Activated CD4-positive, alpha-beta T cell treated with anti-CD3 and anti-CD28 coated beads, Interleukin-2, amount 50 U/mL, for 1 hour (primary cell): ENCODE measurements around the gene CCDC85C.

ENCODE experiments used
- DNase-seq: peaks from one replicate; pipeline ENCODE4 v3.0.0-alpha.2; 2020

The CCDC85C gene

DNA sequence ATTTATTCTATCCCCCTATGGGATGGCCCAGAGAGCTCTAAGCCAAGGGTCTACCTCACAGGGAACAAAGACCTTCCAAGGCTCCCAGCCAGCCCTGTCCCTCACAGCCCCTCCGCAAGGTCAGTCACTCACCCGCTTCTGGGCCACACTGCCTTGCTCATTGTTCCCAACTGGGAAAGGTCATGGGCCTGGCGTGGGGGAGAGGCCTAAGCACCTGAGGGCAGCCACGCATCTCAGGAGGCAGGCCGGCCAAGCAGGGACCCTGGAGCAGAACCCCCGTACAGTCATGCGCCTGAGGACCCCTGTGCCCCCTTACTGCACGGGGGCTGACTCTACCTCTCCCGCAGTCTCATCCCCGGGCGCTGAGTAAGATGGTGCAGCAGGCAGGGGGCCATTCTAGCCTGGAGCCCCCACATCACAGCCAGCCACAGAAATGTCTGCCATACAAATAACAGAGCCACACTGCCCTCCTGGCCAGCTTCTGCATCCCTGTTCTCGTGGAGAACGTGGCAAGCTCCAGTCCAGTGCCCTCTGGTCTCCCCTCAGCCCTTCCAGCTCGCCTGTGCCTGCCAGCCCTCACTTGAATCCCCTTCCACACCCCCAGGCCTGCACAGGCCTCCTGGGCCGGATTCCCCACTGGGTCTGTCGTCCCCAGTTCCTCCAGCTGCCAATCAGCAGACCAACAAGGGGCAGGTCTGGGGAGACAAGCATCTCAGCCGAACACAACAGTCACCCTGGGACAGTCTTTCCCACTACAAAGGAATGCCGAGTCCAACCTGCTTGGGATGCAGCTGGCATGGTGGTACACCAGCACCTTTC, 16.3 kb downstream of the CCDC85C start:
- DNase-seq: no peak

DNA sequence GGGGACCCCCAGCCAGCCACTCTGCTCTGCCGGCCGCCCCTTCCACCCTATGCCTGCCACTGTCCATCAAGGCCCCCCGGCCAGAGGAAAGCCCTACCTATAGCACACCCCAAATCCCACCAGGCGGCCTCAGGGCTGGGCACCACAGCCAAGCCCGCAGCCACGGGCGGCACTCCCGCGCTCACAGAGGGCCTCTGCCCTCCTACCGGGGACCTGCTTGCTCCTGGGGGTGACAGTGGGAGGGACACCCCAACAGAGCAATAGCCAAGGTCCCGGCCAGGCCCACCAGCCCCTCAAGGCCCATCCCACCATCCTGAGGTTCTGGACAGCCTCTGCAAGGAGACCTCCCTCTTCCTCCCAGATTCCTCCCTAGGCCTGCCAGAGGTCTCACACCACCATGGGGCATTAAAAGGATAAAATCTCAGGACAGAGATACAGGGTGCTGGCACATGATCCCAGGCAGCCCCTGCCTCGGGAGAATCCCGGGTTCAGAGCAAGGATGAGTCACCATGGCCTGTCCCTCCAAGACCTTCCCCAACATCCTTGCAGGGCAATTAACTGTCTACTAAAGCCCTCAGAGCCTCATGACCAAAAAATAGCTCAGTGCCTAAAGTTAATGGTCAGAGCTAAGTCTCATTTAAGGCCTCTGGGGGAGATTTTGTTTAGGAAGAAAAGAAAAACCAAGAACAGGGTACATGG, 17.1 kb downstream of the CCDC85C start:
- no peak for DNase-seq

DNA sequence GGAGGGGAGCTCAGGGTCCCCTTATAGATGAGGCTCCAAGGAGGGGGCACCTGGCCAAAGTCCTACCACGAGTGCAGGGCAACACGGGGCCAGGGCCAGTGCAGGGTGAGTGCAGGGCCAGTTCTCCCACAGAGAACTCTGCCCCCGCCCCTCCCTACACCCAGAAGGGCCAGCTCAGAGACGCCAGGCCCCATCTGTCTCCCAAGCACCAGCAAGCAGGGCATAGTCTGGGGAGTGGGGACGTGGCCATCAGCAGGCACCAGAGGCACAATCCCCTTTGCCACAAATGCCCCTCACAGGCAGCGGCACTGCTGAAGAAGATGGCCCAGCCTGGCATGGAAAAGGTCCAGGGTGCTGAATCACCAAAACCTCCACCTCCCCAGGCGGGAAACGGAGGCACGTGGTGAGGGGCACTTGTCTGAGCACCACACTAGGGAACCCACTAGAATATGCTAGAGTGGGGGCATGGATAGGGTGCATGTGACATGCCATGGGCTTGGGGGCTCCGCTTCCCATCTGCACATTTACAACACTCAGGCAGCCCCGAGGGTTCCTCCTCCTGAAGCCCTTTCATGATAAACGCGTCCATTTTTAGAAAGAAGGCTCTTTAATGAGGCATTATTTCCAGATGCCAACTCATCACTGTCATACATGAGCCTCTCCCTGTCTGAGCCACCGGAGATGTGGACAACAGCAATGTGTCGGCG, 17.8 kb downstream of the CCDC85C start:
- DNase-seq: no peak

DNA sequence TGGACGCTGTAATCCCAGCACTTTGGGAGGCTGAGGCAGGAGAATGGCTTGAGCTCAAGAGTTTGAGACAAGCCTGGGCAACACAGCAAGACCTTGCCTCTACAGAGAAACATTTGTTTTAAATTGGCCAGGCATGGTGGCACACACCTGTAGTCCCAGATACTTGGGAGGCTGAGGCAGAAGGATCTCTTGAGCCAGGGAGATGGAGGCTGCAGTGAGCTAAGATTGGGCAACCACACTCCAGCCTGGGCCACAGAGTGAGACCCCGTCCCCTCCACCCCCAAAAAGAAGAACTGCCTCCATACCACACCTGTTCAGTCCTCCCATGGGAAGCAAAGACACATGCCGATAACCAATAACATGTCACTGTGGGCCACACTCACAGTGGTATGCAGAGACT, 19.2 kb downstream of the CCDC85C start:
- DNase-seq: no peak

DNA sequence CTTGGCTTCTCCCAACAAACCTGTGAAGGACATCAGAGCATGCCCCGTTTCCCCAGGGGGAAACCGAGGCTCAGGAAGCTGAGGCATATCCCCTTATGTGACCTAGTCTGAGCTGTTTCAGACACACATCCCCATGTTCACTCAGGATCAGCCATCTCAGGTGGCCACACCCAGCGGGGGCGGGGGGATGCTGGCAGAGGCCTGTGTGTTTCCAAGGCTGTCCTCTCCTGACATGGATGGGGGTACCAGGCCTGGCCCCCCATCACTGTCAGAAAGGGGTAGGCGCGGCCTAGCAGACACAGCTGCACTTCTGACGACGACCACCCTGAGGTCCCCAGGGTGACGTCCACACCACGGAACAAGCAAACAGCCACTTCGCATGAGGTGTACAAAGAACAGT, 22.1 kb downstream of the CCDC85C start:
- DNase-seq: no peak

DNA sequence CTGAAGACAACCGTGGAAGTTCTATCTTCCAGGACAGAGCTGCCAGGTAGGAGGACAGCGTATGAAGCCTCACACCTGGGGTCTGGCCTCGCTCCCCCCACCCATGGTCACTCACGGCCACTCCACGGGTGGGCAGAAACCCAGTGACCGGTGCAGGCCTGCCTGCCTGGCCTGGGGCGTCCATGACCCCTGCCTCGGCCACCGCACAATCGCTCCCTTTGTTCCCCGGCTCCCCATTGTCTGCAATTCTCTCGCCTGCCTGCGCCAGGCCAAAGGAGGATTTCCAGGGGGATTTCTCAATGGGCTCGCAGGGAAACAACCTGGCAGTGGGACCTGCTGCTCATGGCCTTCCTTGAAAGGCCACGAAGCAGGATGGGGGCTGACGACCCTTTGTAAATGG, 22.6 kb downstream of the CCDC85C start:
- no peak for DNase-seq

DNA sequence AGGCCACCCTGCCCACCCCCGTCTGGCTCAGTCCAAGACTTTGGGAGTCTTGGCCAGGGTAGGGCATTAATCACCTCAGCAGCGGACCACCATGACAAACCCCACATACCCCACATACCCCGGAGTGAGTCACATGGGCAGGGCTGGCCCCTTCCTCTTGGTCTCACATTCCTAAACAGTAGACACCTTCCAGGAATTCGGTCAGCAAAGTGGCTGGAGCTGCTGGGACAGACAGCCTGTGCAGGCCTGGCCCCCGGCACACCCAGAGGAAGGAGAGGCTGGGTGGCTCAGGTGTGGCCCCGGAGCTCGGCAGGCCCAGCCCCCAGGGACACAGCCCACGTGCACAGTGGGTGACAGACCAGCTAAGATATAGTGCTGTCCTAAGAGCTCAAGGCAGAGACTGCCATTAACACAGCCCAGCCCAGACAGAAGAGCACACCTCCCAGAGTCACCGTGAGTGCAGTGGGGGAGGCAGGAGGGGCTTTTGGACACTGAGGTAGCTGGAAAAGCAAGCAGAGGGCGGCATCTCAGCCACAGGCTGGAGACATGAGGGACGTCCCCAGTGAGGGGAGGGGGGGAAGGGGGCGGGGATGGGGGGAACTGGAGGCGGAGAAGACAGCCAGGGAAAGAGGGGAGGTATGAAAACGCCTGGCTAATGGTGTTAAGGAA, 24.0 kb downstream of the CCDC85C start:
- DNase-seq: no peak

DNA sequence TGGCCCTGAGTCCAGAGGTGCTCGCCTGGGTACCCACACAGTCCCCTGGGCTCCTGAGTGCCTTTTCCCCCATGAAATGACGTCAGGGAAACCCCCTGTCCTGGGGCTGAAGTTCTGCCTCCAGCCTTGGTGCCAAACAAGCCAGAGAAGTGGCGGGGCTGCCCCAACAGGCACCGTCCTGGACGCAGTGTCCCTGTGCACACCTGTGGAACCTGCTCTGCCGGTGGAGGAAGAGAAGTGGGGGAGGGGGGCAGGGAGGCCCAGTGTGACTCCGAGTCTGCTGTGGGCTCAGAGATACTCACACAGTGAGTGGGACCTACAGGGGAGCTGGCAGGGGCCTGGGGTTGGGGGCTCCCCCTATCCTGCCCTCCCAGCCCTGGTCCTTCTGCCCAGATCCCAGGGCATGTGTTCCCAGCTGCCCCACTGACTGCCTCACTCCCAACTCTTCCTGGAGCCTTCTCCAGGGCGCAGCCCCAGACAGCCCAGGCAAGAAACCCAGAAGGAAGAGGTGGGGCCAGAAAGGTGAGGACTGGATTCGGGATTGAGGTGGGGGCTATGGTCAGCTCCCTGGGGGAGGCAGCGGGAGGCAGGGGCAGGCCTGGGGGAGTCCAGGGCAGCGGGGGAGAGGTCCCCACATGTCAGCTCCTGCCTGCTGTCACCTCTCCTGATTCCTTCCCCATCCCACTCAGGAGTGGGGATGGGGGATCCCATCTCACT, 24.7 kb downstream of the CCDC85C start:
- DNase-seq: no peak

DNA sequence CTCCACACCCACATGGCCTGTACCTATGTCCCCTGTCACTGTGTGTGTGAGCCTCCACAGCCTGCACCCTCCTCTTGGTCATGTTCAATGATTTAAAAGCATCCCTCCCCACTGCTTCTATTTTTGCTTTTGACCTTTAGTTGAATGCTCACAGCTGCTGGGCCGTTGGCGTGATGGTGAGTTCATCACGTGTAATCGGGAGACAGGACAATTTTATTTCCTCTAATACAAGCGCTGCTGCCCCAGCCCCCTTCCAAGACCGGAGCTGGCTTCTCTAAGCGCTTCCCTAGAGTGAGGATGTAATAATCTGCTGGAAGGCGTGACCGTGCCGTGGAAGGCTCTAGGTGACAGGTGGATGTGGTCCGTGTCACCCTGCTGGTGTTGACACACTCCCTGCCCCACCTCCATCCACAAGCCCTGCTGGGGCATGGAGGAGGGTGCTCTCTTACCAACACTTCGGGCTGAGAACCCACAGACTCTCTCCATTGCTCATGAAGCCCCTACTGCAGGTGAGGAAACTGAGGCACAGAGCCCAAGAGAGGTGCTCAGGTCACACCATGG, 25.4 kb downstream of the CCDC85C start:
- DNase-seq: no peak

DNA sequence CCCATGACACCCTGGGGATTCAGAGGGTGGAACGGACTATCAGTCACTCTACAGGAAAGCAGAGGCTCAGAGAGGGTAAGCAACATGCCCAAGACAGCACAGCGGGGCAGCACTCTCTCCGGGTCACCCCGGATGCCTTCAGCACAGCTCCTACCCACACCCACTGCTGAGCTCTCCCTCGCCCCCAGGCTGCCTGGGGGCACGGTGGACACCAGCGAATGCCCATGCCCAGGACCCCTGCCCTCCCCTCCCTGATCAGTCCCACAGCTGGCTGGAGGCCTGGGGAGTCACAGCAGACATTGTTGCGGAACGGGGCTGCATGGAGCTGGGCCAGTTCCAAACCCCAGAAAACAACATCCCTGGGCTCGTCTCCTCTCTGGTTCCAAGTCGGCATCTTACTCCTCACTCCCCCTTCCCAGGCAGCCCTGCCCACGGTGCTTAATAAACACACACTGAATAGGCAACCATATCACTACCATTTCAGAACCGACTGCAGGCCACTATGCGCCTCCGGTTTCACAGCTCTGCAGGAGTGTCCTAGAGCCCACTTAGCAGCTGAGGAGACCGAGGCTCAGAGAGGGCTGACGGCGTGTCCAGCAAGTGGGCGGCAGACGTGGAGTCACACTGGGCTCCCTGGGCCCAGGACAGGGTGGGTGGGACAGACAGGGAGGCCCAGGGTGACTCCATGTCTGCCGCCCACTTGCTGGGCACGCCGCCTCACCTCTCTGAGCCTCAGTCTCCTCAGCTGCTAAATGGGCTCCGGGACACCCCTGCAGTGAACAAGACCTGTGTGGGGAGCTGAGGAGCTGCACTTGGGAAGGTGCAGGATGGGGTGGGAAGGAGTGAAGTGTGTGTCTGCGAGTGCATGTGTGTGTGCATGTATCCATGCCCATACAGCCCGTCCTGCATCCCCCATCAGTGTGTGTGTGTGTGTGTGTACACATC, 27.0 kb downstream of the CCDC85C start:
- no peak for DNase-seq

DNA sequence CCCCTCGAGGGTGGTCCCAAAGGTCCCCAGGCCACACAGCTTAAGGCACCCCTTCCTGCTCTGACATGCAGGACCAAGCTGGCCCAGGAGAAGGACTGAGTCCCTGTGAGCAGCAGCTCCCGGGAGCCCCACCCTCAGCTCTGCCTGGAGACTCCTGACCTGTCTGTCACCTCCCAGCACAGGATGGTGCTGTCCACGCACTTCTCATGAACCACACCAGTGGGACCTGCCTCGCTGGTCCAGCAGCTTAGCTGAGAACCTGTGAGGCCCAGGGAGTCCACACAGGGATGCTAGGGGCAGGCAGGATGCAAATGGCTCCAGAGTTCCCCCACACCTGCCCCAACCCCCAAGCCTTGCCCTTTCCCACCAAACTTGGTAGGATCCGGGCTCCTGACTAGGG, 27.7 kb downstream of the CCDC85C start:
- DNase-seq: no peak

DNA sequence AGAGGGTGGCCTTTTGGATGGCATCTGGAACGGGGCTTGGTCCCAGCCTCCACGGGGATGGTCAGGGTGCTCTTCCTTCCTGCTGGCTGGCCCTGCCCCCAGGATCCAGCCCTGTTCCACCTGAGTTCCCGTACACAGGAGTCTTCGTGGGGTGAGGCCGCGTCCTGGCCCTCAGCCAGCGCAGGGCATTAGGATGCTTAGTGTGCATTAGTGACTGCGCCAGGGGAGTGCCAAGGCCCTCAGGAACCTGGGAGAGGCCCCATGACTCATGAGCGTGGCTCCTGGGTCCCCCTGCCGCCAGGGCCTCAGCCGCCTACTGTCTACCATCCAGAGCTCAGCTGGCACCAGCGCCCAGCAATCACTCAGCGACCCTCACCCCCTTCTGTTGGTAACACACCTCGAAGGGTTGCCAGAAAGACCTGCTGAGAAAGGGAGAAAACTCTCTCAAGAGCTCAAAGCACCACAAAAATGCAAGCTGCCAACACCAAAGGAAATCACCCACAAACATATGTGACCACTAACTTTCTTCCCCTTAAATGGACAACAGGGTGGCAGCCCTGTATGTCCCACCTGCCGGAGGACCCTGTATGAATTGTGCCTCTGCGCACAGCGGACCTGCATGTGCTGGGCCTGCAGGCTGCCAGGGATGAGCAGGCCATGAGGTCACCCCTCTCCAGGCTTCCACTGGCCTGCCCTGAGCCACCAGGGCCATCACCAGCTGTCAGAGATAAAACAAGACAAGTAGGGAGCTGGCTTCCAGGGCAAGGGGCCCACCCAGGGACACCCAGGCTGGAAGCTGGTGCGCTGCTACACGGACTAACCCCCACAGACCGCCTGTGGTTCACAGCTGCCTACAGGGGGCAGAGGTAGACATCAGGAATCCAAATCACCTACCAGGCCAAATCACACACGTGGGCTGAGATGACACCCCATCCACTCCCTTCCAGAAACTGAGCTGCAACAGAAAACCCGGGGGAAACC, 28.7 kb downstream of the CCDC85C start:
- DNase-seq: no peak

DNA sequence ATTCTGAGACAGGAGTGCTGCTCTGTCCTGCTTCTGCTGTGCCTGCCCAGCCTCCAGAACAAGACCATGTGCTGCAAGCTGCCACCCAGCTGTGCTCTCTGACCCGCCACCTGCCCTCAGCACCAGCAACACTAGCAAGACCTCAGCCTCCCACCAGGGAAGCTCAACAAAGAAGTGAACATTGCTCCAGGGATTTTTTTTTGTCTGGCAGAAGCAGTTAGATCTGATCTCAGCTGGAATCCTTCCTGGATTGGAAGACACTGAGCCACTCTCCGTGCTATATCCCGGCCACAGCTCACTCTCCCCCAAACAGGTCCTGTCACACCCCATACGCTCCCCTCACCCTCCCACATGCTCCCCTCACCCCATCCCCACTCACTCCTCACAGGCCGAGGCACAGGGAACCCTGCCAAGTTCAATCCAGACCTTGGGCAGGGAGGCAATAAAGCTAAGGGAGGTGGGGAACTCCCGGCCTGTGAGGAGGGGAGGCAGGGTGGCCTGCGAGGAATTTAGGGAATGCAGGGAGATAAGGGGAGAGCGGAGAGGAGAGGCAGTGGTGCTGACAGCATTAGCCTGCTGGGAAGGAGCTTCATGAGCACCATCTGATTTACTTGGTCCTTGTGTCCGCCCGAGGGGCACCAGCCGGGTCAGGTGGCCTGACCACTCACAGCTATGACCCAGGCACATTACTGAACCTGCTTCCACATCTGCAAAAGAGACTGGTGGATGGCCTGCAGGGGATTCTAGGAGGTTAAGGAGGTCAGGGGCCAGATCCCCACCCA, 29.7 kb downstream of the CCDC85C start:
- DNase-seq: no peak

DNA sequence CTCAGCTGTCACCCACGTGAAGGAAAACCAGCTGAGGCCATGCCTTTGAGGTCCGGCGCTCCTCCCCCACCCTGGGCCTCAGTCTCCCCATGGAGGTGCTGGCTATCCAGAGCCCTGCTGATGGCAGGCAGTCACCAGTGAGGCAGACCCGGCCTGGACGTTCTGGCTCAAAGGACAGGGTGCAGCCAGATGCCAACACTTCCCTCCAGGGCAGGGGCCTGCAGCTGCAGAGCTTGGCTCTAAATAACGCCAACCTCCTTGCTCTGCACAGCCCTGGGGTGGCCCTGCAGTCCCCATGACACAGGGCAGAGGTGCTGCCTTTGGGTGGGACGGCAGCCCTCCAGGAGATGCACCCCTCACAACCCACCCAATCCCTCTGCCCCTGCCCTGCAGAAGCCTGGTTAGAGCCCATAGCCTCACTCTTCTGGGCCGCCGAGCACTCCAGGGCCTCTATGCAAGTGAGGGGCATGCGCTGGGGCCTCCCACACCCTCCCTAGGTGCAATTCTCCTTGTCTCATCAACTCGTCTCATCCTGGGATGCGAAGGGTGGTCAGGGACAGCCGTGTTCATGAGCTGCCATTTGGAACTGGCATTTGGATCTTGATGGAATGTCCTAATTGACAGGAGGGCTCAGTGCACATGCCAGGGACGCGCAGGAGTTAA, 30.4 kb downstream of the CCDC85C start:
- DNase-seq: no peak

DNA sequence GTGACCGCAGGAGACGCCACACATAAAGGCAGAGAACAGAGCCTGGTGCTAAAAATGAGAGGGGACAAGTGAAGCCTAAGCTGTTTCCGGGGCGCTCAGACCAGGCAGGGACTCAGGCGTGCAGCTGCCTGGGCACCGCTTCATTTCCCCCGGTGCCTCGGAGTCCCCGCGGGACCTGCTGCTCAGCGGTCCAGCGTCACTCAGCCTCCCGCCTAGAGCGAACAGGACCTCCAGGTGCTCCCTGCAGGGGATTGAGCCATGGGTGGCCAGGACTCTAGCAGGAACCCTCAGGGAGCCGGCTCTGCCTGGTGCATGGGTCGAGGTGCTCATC, 31.0 kb downstream of the CCDC85C start:
- DNase-seq: no peak

DNA sequence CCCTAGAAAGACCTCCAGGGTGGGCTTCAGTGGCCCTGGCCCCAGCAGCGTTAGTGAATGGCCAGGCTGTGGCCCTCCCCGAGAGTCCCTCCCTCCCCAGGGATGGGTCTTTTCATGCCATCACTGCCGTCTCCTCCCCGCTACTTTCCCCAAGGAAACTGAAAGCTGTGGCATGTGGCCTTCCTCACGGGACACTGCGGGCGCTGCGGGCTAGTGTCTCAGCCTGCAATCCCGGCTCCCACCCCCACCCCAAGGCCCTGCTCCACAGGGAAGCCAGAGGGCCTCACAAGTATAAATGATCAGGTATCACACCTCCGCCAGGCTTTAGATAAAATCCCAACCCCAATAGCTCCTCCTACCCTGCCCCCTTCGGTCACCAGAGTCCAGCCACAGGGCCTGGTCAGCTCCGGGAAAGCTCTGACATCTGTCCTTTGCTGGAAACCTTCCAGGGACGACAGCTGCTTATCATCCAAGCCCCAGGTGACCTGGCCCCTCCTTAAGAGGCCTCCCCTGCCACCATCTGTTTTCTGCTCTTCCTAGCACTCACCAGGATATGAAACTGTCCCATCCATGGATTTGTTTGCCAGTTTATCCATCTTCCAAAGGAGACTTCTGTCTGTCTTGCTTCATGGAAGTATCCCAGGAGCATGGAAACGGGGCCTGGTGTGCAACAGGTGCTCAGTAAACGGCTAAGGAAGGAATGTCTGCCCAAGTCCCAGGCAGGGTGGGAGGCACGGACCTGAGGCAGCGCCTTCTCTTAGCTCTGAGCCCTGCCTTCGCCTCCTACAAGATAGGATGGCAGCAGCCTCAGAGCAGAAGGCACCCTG, 31.6 kb downstream of the CCDC85C start:
- no peak for DNase-seq

DNA sequence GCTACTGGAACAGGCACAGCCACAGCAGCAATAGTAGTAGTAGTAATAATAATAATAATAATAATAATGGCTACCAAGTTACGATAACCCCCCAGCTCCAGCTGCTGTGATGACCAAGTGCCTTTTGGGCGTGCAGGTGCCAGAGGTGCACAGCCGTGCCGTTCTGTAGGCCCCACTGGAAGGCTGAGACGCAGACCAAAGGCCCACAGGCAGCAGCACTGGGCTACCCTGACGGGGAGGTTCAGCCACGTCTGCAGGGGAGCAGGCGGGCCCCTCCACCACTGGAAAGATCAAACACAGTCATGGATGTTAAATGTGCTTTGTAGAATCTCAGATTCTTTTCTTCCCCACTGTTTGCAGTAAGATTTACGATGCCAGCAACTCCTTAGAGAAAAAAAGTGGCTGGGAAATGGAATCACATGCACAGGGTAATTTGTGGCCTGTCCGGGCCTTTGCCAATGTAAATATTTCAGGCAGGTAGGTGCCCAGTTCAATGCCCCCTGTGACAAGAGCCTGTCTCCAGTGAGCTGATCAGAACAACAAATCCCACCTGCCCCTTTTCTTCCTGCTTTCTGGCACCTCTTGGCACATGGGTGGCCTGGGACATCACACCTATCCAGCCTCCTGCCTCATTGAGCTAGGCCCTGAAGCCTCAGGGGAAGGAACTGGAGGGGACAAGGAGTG, 32.6 kb downstream of the CCDC85C start:
- DNase-seq: no peak
